Muscle of arm (tissue), 12 donors: Measurements from ENCODE around the gene PLA2R1. TPM values are rescaled to one million over a fixed set of nuclear protein-coding genes. Genes with fewer than 3 reads are reported as not detected.

ENCODE experiments used
- DNase-seq: peaks from one replicate; pipeline ENCODE4 v3.0.0-alpha.2; 2013
- polyA plus RNA-seq, 12 donors: library from polyadenylated mRNA; unstranded; fragments of 120-200 nt; gene quantifications; one replicate each; pipeline ENCODE4 v1.2.1, GENCODE V29; 2013; ENCODE audit not compliant: insufficient read length in 12 of 12

The PLA2R1 gene
- polyA plus RNA-seq, 12 donors: 0.91 to 10.6 (median 1.8) TPM; not detected in 1

- DNase-seq: no peak
Observed at GRCh38 chr2:159936471-159936870, 125.9 kb downstream of the PLA2R1 start.

- DNase-seq: no peak
Observed at GRCh38 chr2:159933727-159934049, 128.7 kb downstream of the PLA2R1 start.

- no peak for DNase-seq
Observed at GRCh38 chr2:159933040-159933726, 129.2 kb downstream of the PLA2R1 start.

- no peak for DNase-seq
Observed at GRCh38 chr2:159926695-159927094, 135.7 kb downstream of the PLA2R1 start.

- DNase-seq: no peak
Observed at GRCh38 chr2:159925975-159926374, 136.4 kb downstream of the PLA2R1 start.

- no peak for DNase-seq
Observed at GRCh38 chr2:159922563-159922962, 139.9 kb downstream of the PLA2R1 start.

GRCh38 chr2:159921752-159922404, 140.5 kb downstream of the PLA2R1 start:
- no peak for DNase-seq

GRCh38 chr2:159916511-159916910, 145.9 kb downstream of the PLA2R1 start:
- DNase-seq: no peak

- no peak for DNase-seq
Observed at GRCh38 chr2:159913900-159914299, 148.5 kb downstream of the PLA2R1 start.

- no peak for DNase-seq
Observed at GRCh38 chr2:159912580-159912979, 149.8 kb downstream of the PLA2R1 start.

GRCh38 chr2:159910951-159911350, 151.5 kb downstream of the PLA2R1 start:
- no peak for DNase-seq

GRCh38 chr2:159908623-159909022, 153.8 kb downstream of the PLA2R1 start:
- DNase-seq: no peak

- DNase-seq: no peak
Observed at GRCh38 chr2:159907909-159908308, 154.5 kb downstream of the PLA2R1 start.

- DNase-seq: no peak
Observed at GRCh38 chr2:159905926-159906714, 156.3 kb downstream of the PLA2R1 start.

GRCh38 chr2:159904959-159905305, 157.5 kb downstream of the PLA2R1 start:
- DNase-seq: no peak

- no peak for DNase-seq
Observed at GRCh38 chr2:159904127-159904958, 158.1 kb downstream of the PLA2R1 start, which contains the start of gene LY75. TSS of gene LY75 (minus strand) at chr2:159904756.

GRCh38 chr2:159903443-159904126, 158.8 kb downstream of the PLA2R1 start:
- DNase-seq: no peak

GRCh38 chr2:159902722-159903121, 159.7 kb downstream of the PLA2R1 start:
- no peak for DNase-seq

- DNase-seq: no peak
Observed at GRCh38 chr2:159900343-159900742, 162.1 kb downstream of the PLA2R1 start.

GRCh38 chr2:159898441-159898840, 164.0 kb downstream of the PLA2R1 start:
- DNase-seq: no peak

GRCh38 chr2:159897720-159898119, 164.7 kb downstream of the PLA2R1 start:
- DNase-seq: no peak
